ENCODE results near the gene NECTIN3.

Gene NECTIN3

GRCh38 chr3:111069974-111070771 lies 1.4 kb upstream of the NECTIN3 start:
- DNase-seq = no peak
- H3K4me2 ChIP-seq (ENCODE audit: low read depth, low read length) = peak overlapping the region; percentile 70
- no peaks in the 10 kb centered on the region for H3K36me3 ChIP-seq (replicated peaks; ENCODE audit: insufficient read depth, low read length)
- no peaks in the 10 kb centered on the region for H3K27me3 ChIP-seq (replicated peaks; ENCODE audit: insufficient read depth, low read length)
- no peaks in the 10 kb centered on the region for H3K9me2 ChIP-seq (replicated peaks; ENCODE audit: insufficient read depth, low read length)
- H3K79me2 ChIP-seq (ENCODE audit: low read length) = peaks cover 32% of the 10 kb centered on the region
- no peaks in the 10 kb centered on the region for H3K9me3 ChIP-seq (replicated peaks; ENCODE audit: insufficient read depth, low read length)
- H3K9ac ChIP-seq (ENCODE audit: low read length) = peak overlapping the region; percentile 43; the same call in 1 of the 2 replicates
- H4K20me1 ChIP-seq (ENCODE audit: insufficient read depth, low read length) = no peaks in the 10 kb centered on the region
- 0 out of 2 replicates have a peak, but pooled peaks cover 4% of the 10 kb centered on the region for H3F3A ChIP-seq (ENCODE audit: insufficient read depth, low read length)
- H3K4me3 ChIP-seq (ENCODE audit: low read length) = peak overlapping the region; percentile 87
- TF ChIP-seq EZH2phosphoT487 (IDR thresholded peaks at IDR 0.05; ENCODE audit: low read length) (no peak), EZH2 (optimal IDR thresholded peaks at IDR 0.05; ENCODE audit: low read depth, low read length) (no peak)
- H2AFZ ChIP-seq (ENCODE audit: low read length) = peak overlapping the region; percentile 86
- no peaks in the 10 kb centered on the region for H3K4me1 ChIP-seq (ENCODE audit: low read length)
- H3K27ac ChIP-seq (ENCODE audit: low read length) = no peak overlapping the region

GRCh38 chr3:111070772-111071256 lies 802 bp upstream of the NECTIN3 start:
- Histone ChIP-seq H3K9me3 (replicated peaks; ENCODE audit: insufficient read depth, low read length) (no peaks in the 10 kb centered on the region), H3K4me1 (ENCODE audit: low read length) (no peaks in the 10 kb centered on the region), H3K4me2 (ENCODE audit: low read depth, low read length) (peak overlapping the region; percentile 70), H2AFZ (ENCODE audit: low read length) (peak overlapping the region; percentile 86), H3K27ac (ENCODE audit: low read length) (no peak overlapping the region), H3K79me2 (ENCODE audit: low read length) (peaks cover 37% of the 10 kb centered on the region), H3K4me3 (ENCODE audit: low read length) (peak overlapping the region; percentile 87), H3K9me2 (replicated peaks; ENCODE audit: insufficient read depth, low read length) (no peaks in the 10 kb centered on the region), H3K9ac (ENCODE audit: low read length) (peak overlapping the region; percentile 43; the same call in 1 of the 2 replicates), H3K36me3 (replicated peaks; ENCODE audit: insufficient read depth, low read length) (no peaks in the 10 kb centered on the region), H3K27me3 (replicated peaks; ENCODE audit: insufficient read depth, low read length) (no peaks in the 10 kb centered on the region), H3F3A (ENCODE audit: insufficient read depth, low read length) (0 out of 2 replicates have a peak, but pooled peaks cover 4% of the 10 kb centered on the region), H4K20me1 (ENCODE audit: insufficient read depth, low read length) (no peaks in the 10 kb centered on the region)
- DNase-seq = no peak
- no peak for TF ChIP-seq EZH2phosphoT487 (IDR thresholded peaks at IDR 0.05; ENCODE audit: low read length)
- no peak for TF ChIP-seq EZH2 (optimal IDR thresholded peaks at IDR 0.05; ENCODE audit: low read depth, low read length)
- no peak for TF ChIP-seq CTCF (IDR thresholded peaks at IDR 0.05; ENCODE audit: low read length)

GRCh38 chr3:111072031-111072921 lies 660 bp downstream of the NECTIN3 start:
- Histone ChIP-seq H3K79me2 (ENCODE audit: low read length) (peaks cover 49% of the 10 kb centered on the region), H3K4me2 (ENCODE audit: low read depth, low read length) (peak overlapping the region; percentile 86), H3K4me3 (ENCODE audit: low read length) (peak overlapping the region; percentile 87), H4K20me1 (ENCODE audit: insufficient read depth, low read length) (no peaks in the 10 kb centered on the region), H3F3A (ENCODE audit: insufficient read depth, low read length) (0 out of 2 replicates have a peak, but pooled peaks cover 4% of the 10 kb centered on the region), H3K27ac (ENCODE audit: low read length) (peak overlapping the region; percentile 29; the same call in 1 of the 2 replicates), H3K4me1 (ENCODE audit: low read length) (no peaks in the 10 kb centered on the region), H3K9me2 (replicated peaks; ENCODE audit: insufficient read depth, low read length) (no peaks in the 10 kb centered on the region), H3K27me3 (replicated peaks; ENCODE audit: insufficient read depth, low read length) (no peaks in the 10 kb centered on the region), H2AFZ (ENCODE audit: low read length) (peak overlapping the region; percentile 89), H3K9me3 (replicated peaks; ENCODE audit: insufficient read depth, low read length) (no peaks in the 10 kb centered on the region), H3K36me3 (replicated peaks; ENCODE audit: insufficient read depth, low read length) (no peaks in the 10 kb centered on the region), H3K9ac (ENCODE audit: low read length) (peak overlapping the region; percentile 72)
- TF ChIP-seq EZH2 (optimal IDR thresholded peaks at IDR 0.05; ENCODE audit: low read depth, low read length) = no peak
- peak; percentile 37 for DNase-seq

DNA sequence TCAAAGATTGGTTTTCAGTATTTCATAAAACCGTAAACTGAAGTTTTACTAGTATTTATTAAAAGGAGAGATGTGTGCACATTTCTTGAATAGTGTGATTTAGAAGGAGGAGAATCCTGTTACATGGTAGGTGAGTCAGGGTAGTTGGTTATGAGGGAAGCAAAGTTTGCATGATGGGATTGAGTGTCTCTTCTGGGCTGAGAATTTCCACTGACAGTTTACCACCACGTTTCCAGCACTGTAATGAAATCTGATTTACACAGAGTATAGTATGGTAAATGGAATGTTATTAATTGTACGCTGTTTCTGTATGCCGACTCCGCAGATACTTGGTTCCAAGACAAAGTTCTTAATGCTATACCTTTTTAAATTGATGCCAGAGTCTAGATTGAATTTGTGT lies 1.6 kb downstream of the NECTIN3 start:
- H3K9me2 ChIP-seq (replicated peaks; ENCODE audit: insufficient read depth, low read length) = no peaks in the 10 kb centered on the region
- H3F3A ChIP-seq (ENCODE audit: insufficient read depth, low read length) = 0 out of 2 replicates have a peak, but pooled peaks cover 4% of the 10 kb centered on the region
- H3K27ac ChIP-seq (ENCODE audit: low read length) = no peak overlapping the region
- no peaks in the 10 kb centered on the region for H4K20me1 ChIP-seq (ENCODE audit: insufficient read depth, low read length)
- no peak for DNase-seq
- no peaks in the 10 kb centered on the region for H3K27me3 ChIP-seq (replicated peaks; ENCODE audit: insufficient read depth, low read length)
- H3K9me3 ChIP-seq (replicated peaks; ENCODE audit: insufficient read depth, low read length) = no peaks in the 10 kb centered on the region
- peak overlapping the region; percentile 72; the same call in 1 of the 2 replicates for H3K9ac ChIP-seq (ENCODE audit: low read length)
- TF ChIP-seq CTCF (IDR thresholded peaks at IDR 0.05; ENCODE audit: low read length) = no peak
- TF ChIP-seq EZH2 (optimal IDR thresholded peaks at IDR 0.05; ENCODE audit: low read depth, low read length) = no peak
- TF ChIP-seq EZH2phosphoT487 (IDR thresholded peaks at IDR 0.05; ENCODE audit: low read length) = no peak
- H3K36me3 ChIP-seq (replicated peaks; ENCODE audit: insufficient read depth, low read length) = no peaks in the 10 kb centered on the region
- peaks cover 56% of the 10 kb centered on the region for H3K79me2 ChIP-seq (ENCODE audit: low read length)
- peak overlapping the region; percentile 87 for H3K4me3 ChIP-seq (ENCODE audit: low read length)
- H3K4me1 ChIP-seq (ENCODE audit: low read length) = no peaks in the 10 kb centered on the region
- H2AFZ ChIP-seq (ENCODE audit: low read length) = no peak overlapping the region
- H3K4me2 ChIP-seq (ENCODE audit: low read depth, low read length) = peak overlapping the region; percentile 86

Measured in MM.1S (cell line).